ENCODE data around the gene MAL.

Gene MAL

DNA sequence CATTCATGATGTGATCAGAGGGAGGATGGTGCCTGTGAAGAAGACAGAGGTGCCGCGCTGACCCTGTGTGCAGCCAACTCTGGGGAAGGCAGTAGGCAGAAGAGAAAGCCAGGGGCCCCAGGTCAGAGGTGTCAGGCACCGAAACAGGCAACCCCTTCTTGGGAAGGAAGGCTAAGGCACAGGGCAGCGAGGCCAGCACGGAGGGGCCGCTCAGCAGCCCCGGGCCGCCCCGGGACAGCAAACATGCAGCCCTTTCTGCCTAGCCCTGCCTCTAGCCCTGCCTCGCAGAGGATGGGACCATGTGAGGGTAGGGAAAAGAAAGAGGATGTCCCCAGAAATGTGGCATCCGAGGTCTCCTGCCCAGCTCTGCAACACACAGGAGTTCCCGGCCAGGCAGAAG is 7.7 kb upstream of the MAL start:
- 91 to 95% methylated on average over 12 of the region's 12 CpGs for WGBS, 2 experiments (ENCODE audit: insufficient coverage in 2 of 2)
- H3K27ac ChIP-seq (ENCODE audit: low read depth, low read length, severe bottlenecking): no peak overlapping the region

DNA sequence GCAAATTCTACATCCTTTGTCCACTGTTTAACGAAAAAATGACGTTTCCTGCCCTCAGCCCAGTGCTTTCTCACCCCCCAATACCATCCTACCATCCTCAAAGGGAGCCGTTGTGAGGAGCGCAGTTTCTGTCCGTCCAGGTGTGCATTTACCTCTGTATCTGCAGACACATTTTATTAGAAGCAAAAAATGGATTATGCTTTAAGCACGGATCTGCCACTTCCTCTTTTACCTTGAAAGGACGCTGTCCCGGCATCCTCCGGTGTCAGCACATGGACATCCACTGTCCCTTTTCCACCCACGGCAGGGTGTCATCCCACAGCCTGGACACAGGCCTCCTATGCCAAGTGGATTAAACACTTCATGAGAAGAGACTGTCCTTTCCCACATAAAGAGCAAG is 7.2 kb upstream of the MAL start:
- Histone ChIP-seq H3K4me1 (ENCODE audit: control insufficient read depth, insufficient read depth, low read length, poor library complexity, severe bottlenecking) (no peaks in the 10 kb centered on the region), H3K36me3 (ENCODE audit: control insufficient read depth, insufficient read depth, low read length) (no peaks in the 10 kb centered on the region), H3K27ac (ENCODE audit: low read depth, low read length, severe bottlenecking) (no peak overlapping the region), H3K4me3 (ENCODE audit: extremely low read depth, insufficient read depth, low read length, poor library complexity, severe bottlenecking) (no peak overlapping the region), H3K9me3 (ENCODE audit: control insufficient read depth, low read length) (no peaks in the 10 kb centered on the region)
- WGBS, 2 experiments (ENCODE audit: insufficient coverage in 2 of 2): 73 to 78% methylated on average over 9 to 10 of the region's 10 CpGs

More for the DNA sequence above, 7.7 kb upstream of the MAL start:
- H3K9me3 ChIP-seq (ENCODE audit: control insufficient read depth, low read length): no peaks in the 10 kb centered on the region
- H3K36me3 ChIP-seq (ENCODE audit: control insufficient read depth, insufficient read depth, low read length): no peaks in the 10 kb centered on the region
- no peaks in the 10 kb centered on the region for H3K4me1 ChIP-seq (ENCODE audit: control insufficient read depth, insufficient read depth, low read length, poor library complexity, severe bottlenecking)
- H3K4me3 ChIP-seq (ENCODE audit: extremely low read depth, insufficient read depth, low read length, poor library complexity, severe bottlenecking): no peak overlapping the region

DNA sequence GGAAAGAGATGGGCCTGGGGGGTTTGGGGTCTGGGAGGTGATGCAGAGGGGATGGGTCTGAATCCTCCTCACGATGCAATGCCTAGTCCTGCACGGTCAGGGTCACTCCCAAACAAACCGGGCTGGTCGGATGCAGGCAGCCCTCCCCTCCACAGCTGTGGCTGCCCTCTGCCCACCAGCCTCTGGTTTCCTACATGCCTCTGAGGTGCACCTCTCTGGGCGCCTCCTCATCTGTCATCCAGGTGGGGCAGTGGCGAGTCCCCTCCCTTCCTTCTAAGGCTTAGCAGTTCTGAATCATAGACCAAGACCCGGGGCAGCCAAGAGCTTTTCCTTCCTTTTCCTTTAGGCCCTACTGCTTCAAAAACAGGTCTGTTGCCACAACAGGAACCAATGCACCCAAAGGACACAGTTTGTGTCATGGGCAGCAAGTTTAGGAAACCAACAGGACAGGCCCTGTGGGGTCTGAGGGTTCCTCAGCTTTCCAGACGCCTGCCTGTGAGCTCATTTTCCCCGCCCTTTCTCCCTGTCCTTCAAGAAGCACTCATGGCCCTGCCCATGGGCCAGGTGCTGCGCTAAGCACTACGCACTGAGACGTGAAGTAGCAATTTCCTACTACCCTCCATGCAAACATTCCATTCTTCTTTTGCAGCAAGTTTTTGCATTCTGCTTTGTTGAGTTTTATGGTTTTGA is 6.5 kb upstream of the MAL start:
- Histone ChIP-seq H3K4me3 (ENCODE audit: extremely low read depth, insufficient read depth, low read length, poor library complexity, severe bottlenecking) (no peak overlapping the region), H3K4me1 (ENCODE audit: control insufficient read depth, insufficient read depth, low read length, poor library complexity, severe bottlenecking) (no peaks in the 10 kb centered on the region), H3K36me3 (ENCODE audit: control insufficient read depth, insufficient read depth, low read length) (no peaks in the 10 kb centered on the region), H3K27ac (ENCODE audit: low read depth, low read length, severe bottlenecking) (no peak overlapping the region), H3K9me3 (ENCODE audit: control insufficient read depth, low read length) (no peaks in the 10 kb centered on the region)
- WGBS, 2 experiments (ENCODE audit: insufficient coverage in 2 of 2): 82 to 84% methylated on average over 9 to 10 of the region's 12 CpGs

DNA sequence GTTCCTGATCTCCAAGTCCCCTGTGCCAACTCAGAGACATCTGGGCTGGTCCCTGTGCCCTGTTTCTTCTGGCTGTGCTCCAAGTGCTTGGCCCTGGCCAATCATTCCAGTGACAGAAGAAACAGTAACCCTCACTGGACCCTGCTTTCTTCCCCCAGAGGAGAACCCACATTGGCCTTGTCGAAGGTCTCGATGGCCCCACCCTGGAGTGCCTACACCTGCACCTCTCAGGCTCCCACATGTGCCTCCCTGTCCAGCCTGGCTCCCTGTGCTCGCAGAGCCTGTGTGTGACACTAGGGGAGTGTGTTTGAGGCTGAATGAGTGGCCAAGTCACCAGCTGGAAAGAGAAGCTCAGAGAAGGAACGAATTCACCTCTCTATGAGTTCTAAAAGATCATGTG is 5.9 kb upstream of the MAL start:
- no peaks in the 10 kb centered on the region for H3K9me3 ChIP-seq (ENCODE audit: control insufficient read depth, low read length)
- H3K4me1 ChIP-seq (ENCODE audit: control insufficient read depth, insufficient read depth, low read length, poor library complexity, severe bottlenecking): no peaks in the 10 kb centered on the region
- H3K4me3 ChIP-seq (ENCODE audit: extremely low read depth, insufficient read depth, low read length, poor library complexity, severe bottlenecking): no peak overlapping the region
- H3K27ac ChIP-seq (ENCODE audit: low read depth, low read length, severe bottlenecking): no peak overlapping the region
- 78 to 94% methylated on average over 1 to 3 of the region's 4 CpGs for WGBS, 2 experiments (ENCODE audit: insufficient coverage in 2 of 2)
- H3K36me3 ChIP-seq (ENCODE audit: control insufficient read depth, insufficient read depth, low read length): no peaks in the 10 kb centered on the region

- H3K27ac ChIP-seq (ENCODE audit: low read depth, low read length, severe bottlenecking): no peak overlapping the region
- H3K4me1 ChIP-seq (ENCODE audit: control insufficient read depth, insufficient read depth, low read length, poor library complexity, severe bottlenecking): no peaks in the 10 kb centered on the region
- 81 to 95% methylated on average over 6 to 7 of the region's 9 CpGs for WGBS, 2 experiments (ENCODE audit: insufficient coverage in 2 of 2)
- no peaks in the 10 kb centered on the region for H3K9me3 ChIP-seq (ENCODE audit: control insufficient read depth, low read length)
- H3K36me3 ChIP-seq (ENCODE audit: control insufficient read depth, insufficient read depth, low read length): no peaks in the 10 kb centered on the region
- H3K4me3 ChIP-seq (ENCODE audit: extremely low read depth, insufficient read depth, low read length, poor library complexity, severe bottlenecking): no peak overlapping the region
Observed at GRCh38 chr2:95020275-95021022, 5.1 kb upstream of the MAL start.

GRCh38 chr2:95021023-95021416 is 4.5 kb upstream of the MAL start:
- Histone ChIP-seq H3K4me3 (ENCODE audit: extremely low read depth, insufficient read depth, low read length, poor library complexity, severe bottlenecking) (no peak overlapping the region), H3K36me3 (ENCODE audit: control insufficient read depth, insufficient read depth, low read length) (no peaks in the 10 kb centered on the region), H3K4me1 (ENCODE audit: control insufficient read depth, insufficient read depth, low read length, poor library complexity, severe bottlenecking) (no peaks in the 10 kb centered on the region), H3K9me3 (ENCODE audit: control insufficient read depth, low read length) (no peaks in the 10 kb centered on the region), H3K27ac (ENCODE audit: low read depth, low read length, severe bottlenecking) (no peak overlapping the region)
- 76% methylated on average over 4 to 5 of the region's 5 CpGs for WGBS, 2 experiments (ENCODE audit: insufficient coverage in 2 of 2)

DNA sequence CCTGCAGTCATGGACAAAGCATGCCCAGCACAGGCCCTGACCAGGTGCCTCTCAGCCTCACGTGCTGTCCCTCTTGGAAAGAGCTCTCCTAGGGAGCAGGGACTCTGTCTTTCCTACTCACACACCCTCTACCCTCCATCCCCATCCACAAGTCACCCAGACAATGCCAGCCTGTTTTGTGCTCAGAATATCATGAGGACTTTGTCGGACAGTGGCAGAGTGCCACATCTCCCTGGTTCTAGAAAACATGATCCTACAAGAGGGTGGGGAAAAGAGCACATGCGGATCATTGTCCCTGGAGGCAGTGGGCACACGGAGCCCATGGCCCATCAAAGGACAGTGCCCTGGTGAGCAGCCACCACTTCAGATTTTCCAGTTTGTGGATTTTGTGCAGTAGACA is 3.7 kb upstream of the MAL start:
- no peaks in the 10 kb centered on the region for H3K9me3 ChIP-seq (ENCODE audit: control insufficient read depth, low read length)
- no peak overlapping the region for H3K4me3 ChIP-seq (ENCODE audit: extremely low read depth, insufficient read depth, low read length, poor library complexity, severe bottlenecking)
- H3K36me3 ChIP-seq (ENCODE audit: control insufficient read depth, insufficient read depth, low read length): no peaks in the 10 kb centered on the region
- H3K4me1 ChIP-seq (ENCODE audit: control insufficient read depth, insufficient read depth, low read length, poor library complexity, severe bottlenecking): peaks cover 3% of the 10 kb centered on the region
- H3K27ac ChIP-seq (ENCODE audit: low read depth, low read length, severe bottlenecking): no peak overlapping the region
- 66 to 77% methylated on average over 4 of the region's 4 CpGs for WGBS, 2 experiments (ENCODE audit: insufficient coverage in 2 of 2)

- 25 to 28% methylated on average over 12 to 14 of the region's 15 CpGs for WGBS, 2 experiments (ENCODE audit: insufficient coverage in 2 of 2)
- Histone ChIP-seq H3K9me3 (ENCODE audit: control insufficient read depth, low read length) (no peaks in the 10 kb centered on the region), H3K4me1 (ENCODE audit: control insufficient read depth, insufficient read depth, low read length, poor library complexity, severe bottlenecking) (peaks cover 8% of the 10 kb centered on the region), H3K27ac (ENCODE audit: low read depth, low read length, severe bottlenecking) (no peak overlapping the region), H3K36me3 (ENCODE audit: control insufficient read depth, insufficient read depth, low read length) (no peaks in the 10 kb centered on the region), H3K4me3 (ENCODE audit: extremely low read depth, insufficient read depth, low read length, poor library complexity, severe bottlenecking) (no peak overlapping the region)
Observed at GRCh38 chr2:95022309-95023221, 2.9 kb upstream of the MAL start.

DNA sequence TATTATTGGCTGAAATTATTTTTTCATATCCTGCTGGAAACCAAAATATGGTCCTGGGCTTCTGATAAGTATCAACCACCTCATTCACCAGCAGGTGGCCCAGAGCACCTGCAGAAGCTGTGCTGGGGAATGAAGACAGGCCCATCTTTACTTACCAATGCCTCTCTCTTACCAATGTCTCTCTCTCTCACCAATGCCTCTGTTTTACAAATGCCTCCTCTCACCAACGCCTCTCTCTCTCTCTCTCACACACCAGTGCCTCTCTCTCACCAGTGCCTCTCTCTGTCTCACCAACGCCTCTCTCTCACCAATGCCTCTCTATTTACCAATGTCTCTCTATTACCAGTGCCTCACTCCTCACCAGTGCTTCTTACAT is 2.3 kb upstream of the MAL start:
- H3K9me3 ChIP-seq (ENCODE audit: control insufficient read depth, low read length): no peaks in the 10 kb centered on the region
- no peak overlapping the region for H3K27ac ChIP-seq (ENCODE audit: low read depth, low read length, severe bottlenecking)
- H3K4me1 ChIP-seq (ENCODE audit: control insufficient read depth, insufficient read depth, low read length, poor library complexity, severe bottlenecking): peaks cover 8% of the 10 kb centered on the region
- no peaks in the 10 kb centered on the region for H3K36me3 ChIP-seq (ENCODE audit: control insufficient read depth, insufficient read depth, low read length)
- 77 to 78% methylated on average over 2 of the region's 2 CpGs for WGBS, 2 experiments (ENCODE audit: insufficient coverage in 2 of 2)
- no peak overlapping the region for H3K4me3 ChIP-seq (ENCODE audit: extremely low read depth, insufficient read depth, low read length, poor library complexity, severe bottlenecking)

DNA sequence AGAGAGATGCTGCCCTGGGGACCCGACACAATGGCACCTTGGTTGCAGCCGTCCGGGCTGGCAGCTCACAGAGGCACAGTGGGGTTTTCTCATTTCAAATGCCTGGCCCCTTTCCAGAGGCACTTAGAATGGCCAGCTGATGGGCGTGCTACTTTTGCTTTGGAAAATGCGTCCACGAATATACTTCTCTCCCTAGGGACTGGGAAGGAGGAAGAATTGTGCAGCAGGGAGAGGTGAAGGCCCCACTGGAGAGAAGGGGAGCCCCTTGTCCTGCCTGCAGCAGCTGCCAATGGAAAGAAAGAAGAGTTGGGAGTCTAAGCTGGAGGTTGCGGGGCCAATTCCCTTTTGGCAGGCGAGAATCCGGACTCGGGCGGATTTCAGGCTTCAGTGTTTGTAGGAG is 1.1 kb upstream of the MAL start:
- no peak overlapping the region for H3K27ac ChIP-seq (ENCODE audit: low read depth, low read length, severe bottlenecking)

More for the DNA sequence above, 1.1 kb upstream of the MAL start:
- Histone ChIP-seq H3K36me3 (ENCODE audit: control insufficient read depth, insufficient read depth, low read length) (no peaks in the 10 kb centered on the region), H3K9me3 (ENCODE audit: control insufficient read depth, low read length) (no peaks in the 10 kb centered on the region), H3K4me1 (ENCODE audit: control insufficient read depth, insufficient read depth, low read length, poor library complexity, severe bottlenecking) (peaks cover 8% of the 10 kb centered on the region), H3K4me3 (ENCODE audit: extremely low read depth, insufficient read depth, low read length, poor library complexity, severe bottlenecking) (no peak overlapping the region)
- 81% methylated on average over 3 to 6 of the region's 11 CpGs for WGBS, 2 experiments (ENCODE audit: insufficient coverage in 2 of 2)

All from mesodermal cell (in vitro differentiated cells).